Measurements from ENCODE around the gene CKS2. TPM values are rescaled to one million over a fixed set of nuclear protein-coding genes. Genes with fewer than 3 reads are reported as not detected.

The CKS2 gene
- total and polyA plus RNA-seq, 7 donors: 3.6 to 170 (median 14.4) TPM

DNA sequence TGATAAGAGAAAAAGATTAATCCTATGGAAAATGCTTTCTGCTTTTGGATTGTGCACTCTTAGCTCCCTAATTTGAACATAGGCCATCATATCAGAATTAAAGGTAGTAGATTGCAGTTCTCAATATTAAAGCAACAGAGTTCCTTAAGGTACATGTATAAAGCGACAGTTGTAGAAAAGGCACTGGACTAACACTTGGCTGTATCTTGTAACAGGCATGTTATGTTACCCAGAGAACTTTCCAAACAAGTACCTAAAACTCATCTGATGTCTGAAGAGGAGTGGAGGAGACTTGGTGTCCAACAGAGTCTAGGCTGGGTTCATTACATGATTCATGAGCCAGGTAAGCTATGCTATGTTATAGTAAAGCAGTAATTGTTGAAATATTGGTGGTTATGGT, 4.0 kb downstream of the CKS2 start:
- Histone ChIP-seq H3K36me3 (ENCODE audit: insufficient read depth in 1 of 2, low read depth in 1 of 2) (peaks cover 0 to 20% of the 10 kb centered on the region in 2 donors), H3K27me3 (ENCODE audit: insufficient read depth in 3 of 3, low read length in 2 of 3) (no peaks in the 10 kb centered on the region), H3K4me3 (no peak overlapping the region), H3K4me1 (peaks cover 25% of the 10 kb centered on the region), H3K9me3 (no peaks in the 10 kb centered on the region), H3K27ac (no peak overlapping the region)
- TF ChIP-seq CTCF (IDR thresholded peaks at IDR 0.05): no peak
- WGBS, 3 donors: 93 to 95% (median 95%) methylated on average over 1 of the region's 1 CpG
- no peak for DNase-seq
- intact Hi-C loops (cut with DNase I): loop anchor here in 1 of 2 donors (5.0 kb wide), 1 partner anchor 792 kb away; no protein-coding TSS in a partner anchor
- no peak for ATAC-seq

GRCh38 chr9:89315482-89315881, 4.5 kb downstream of the CKS2 start:
- Histone ChIP-seq H3K4me3 (no peak overlapping the region), H3K27me3 (ENCODE audit: insufficient read depth in 3 of 3, low read length in 2 of 3) (no peaks in the 10 kb centered on the region), H3K9me3 (no peaks in the 10 kb centered on the region), H3K36me3 (ENCODE audit: insufficient read depth in 1 of 2, low read depth in 1 of 2) (peaks cover 0 to 26% of the 10 kb centered on the region in 2 donors), H3K4me1 (peaks cover 31% of the 10 kb centered on the region), H3K27ac (no peak overlapping the region)
- no peak for DNase-seq
- intact Hi-C loops (cut with DNase I): no loop called here
- TF ChIP-seq CTCF (IDR thresholded peaks at IDR 0.05): no peak
- ATAC-seq: no peak

DNA sequence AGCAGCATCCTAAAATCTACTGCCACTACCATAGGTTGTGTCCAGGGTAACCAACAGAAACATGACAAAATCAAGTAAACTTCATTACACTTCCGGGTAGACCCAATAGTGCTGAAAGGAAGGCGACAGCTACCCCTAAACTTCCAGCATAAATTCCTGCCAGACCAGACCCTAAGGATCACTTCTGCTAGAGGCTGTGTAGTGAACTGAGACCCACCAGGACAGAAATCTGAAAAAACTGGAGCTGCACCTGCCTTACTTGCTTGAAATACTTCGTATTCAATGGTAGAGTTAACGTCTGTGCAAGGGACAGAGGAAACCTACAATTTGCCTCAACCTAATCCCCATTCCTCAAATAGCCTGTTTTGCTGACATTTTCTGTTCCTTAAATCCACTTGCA, 6.3 kb downstream of the CKS2 start:
- no peak for DNase-seq
- WGBS, 3 donors: 80 to 90% (median 84%) methylated on average over 4 of the region's 4 CpGs
- intact Hi-C loops (cut with DNase I): no loop called here
- Histone ChIP-seq H3K36me3 (ENCODE audit: insufficient read depth in 1 of 2, low read depth in 1 of 2) (peaks cover 0 to 34% of the 10 kb centered on the region in 2 donors), H3K27ac (peak overlapping the region; percentile 100), H3K9me3 (no peaks in the 10 kb centered on the region), H3K27me3 (ENCODE audit: insufficient read depth in 3 of 3, low read length in 2 of 3) (no peaks in the 10 kb centered on the region), H3K4me3 (peak overlapping the region; percentile 93), H3K4me1 (peaks cover 39% of the 10 kb centered on the region)
- ATAC-seq: no peak
- TF ChIP-seq CTCF (IDR thresholded peaks at IDR 0.05): no peak

GRCh38 chr9:89318123-89319014, 7.4 kb downstream of the CKS2 start, which contains the start of gene SECISBP2:
TSS of gene SECISBP2 (plus strand) at chr9:89318500. CDS start at chr9:89318577, 77 bp downstream.
- intact Hi-C loops (cut with DNase I): loop anchor here in 1 of 2 donors (2.0 kb wide), 1 partner anchor 230 kb away; no protein-coding TSS in a partner anchor
- Histone ChIP-seq H3K36me3 (ENCODE audit: insufficient read depth in 1 of 2, low read depth in 1 of 2) (peaks cover 0 to 37% of the 10 kb centered on the region in 2 donors), H3K27me3 (ENCODE audit: insufficient read depth in 3 of 3, low read length in 2 of 3) (no peaks in the 10 kb centered on the region), H3K4me1 (peaks cover 43% of the 10 kb centered on the region), H3K4me3 (peak within 1 kb of the TSS; percentile 93), H3K27ac (peak within 1 kb of the TSS; percentile 100), H3K9me3 (no peaks in the 10 kb centered on the region)
- ATAC-seq (peak; percentile 95 to 98 (median 96)), DNase-seq (peak; percentile 97 to 98)
- WGBS, 3 donors: 0% methylated on average over 74 to 91 of the region's 91 CpGs
- peak; percentile 74 for TF ChIP-seq CTCF (IDR thresholded peaks at IDR 0.05)

All from psoas muscle (tissue), 8 donors.